CD14-positive monocyte (primary cell): ENCODE results near the gene CAMK4. TPM values are rescaled to one million over a fixed set of nuclear protein-coding genes. Genes with fewer than 3 reads are reported as not detected.

Experiments
- DNase-seq, 3 donors: peaks; one replicate each; pipeline ENCODE4 v3.0.0-alpha.2; 2011 to 2022
- H2AFZ ChIP-seq: 2 replicates; pipeline ENCODE4 v1.6.0; 2012; ENCODE audit warnings: mild to moderate bottlenecking, low read depth, low read length, inconsistent platforms; ENCODE audit not compliant: insufficient read depth, poor library complexity, severe bottlenecking
- H3K27ac ChIP-seq, 2 donors: 1 replicate in 1 of 2; 2 replicates in 1 of 2; pipeline ENCODE4 v1.5.1; 2012 to 2013; ENCODE audit warnings: low read length in 2 of 2, control low read depth in 1 of 2, inconsistent platforms in 1 of 2, low read depth in 1 of 2, mild to moderate bottlenecking in 1 of 2
- H3K27me3 ChIP-seq, 2 donors: one replicate each; pipeline versions ENCODE4 v1.6.0 to v1.6.1; 2011 to 2013; ENCODE audit warnings: low read length in 2 of 2; ENCODE audit not compliant: control insufficient read depth in 2 of 2, insufficient read depth in 2 of 2
- H3K36me3 ChIP-seq, 2 donors: replicated peaks in 1 of 2; 1 replicate in 1 of 2; 2 replicates in 1 of 2; pipeline versions ENCODE4 v1.5.1 to v1.6.1; 2012 to 2013; ENCODE audit warnings: low read length in 2 of 2, control low read depth in 1 of 2, inconsistent platforms in 1 of 2, mild to moderate bottlenecking in 1 of 2; ENCODE audit not compliant: insufficient read depth in 2 of 2, control insufficient read depth in 1 of 2
- H3K4me1 ChIP-seq, 2 donors: 1 replicate in 1 of 2; 2 replicates in 1 of 2; pipeline versions ENCODE4 v1.5.1 to v1.6.1; 2012 to 2013; ENCODE audit warnings: low read length in 2 of 2, control low read depth in 1 of 2, inconsistent platforms in 1 of 2, mild to moderate bottlenecking in 1 of 2, moderate library complexity in 1 of 2; ENCODE audit not compliant: insufficient read depth in 2 of 2, control insufficient read depth in 1 of 2
- H3K4me2 ChIP-seq: replicated peaks from 2 replicates; pipeline ENCODE3; 2012; ENCODE audit warnings: low read length, moderate library complexity, mild to moderate bottlenecking; ENCODE audit not compliant: poor library complexity, severe bottlenecking; ENCODE audit errors: extremely low read depth
- H3K4me3 ChIP-seq, 3 experiments: fragments of 200-600 bp in 1 of 3; sonication (generic) in 1 of 3; replicated peaks in 1 of 3; 1 replicate in 2 of 3; 2 replicates in 1 of 3; pipeline ENCODE4 v1.5.1; 2011 to 2013; ENCODE audit warnings: low read length in 3 of 3, mild to moderate bottlenecking in 3 of 3, control low read depth in 2 of 3, low read depth in 2 of 3, inconsistent platforms in 1 of 3, moderate library complexity in 1 of 3
- H3K79me2 ChIP-seq: 2 replicates; pipeline ENCODE4 v1.6.0; 2012; ENCODE audit warnings: mild to moderate bottlenecking, control low read depth, inconsistent platforms, low read length, moderate library complexity; ENCODE audit not compliant: insufficient read depth
- H3K9ac ChIP-seq: 2 replicates; pipeline ENCODE4 v1.6.0; 2017; ENCODE audit warnings: low read length, mild to moderate bottlenecking; ENCODE audit not compliant: insufficient read depth, poor library complexity, severe bottlenecking
- H3K9me3 ChIP-seq, 2 donors: replicated peaks in 1 of 2; 1 replicate in 1 of 2; 2 replicates in 1 of 2; pipeline versions ENCODE4 v1.5.1 to v1.6.1; 2012 to 2013; ENCODE audit warnings: low read length in 2 of 2, control low read depth in 1 of 2; ENCODE audit not compliant: control insufficient read depth in 1 of 2, insufficient read depth in 1 of 2
- H4K20me1 ChIP-seq: 2 replicates; pipeline ENCODE4 v1.6.0; 2012; ENCODE audit warnings: mild to moderate bottlenecking, low read length, control low read depth, moderate library complexity; ENCODE audit not compliant: insufficient read depth
- H3K27ac Mint-ChIP-seq, 7 donors: one replicate each; pipeline ENCODE4 v1.8.0; 2020; ENCODE audit warnings: mild to moderate bottlenecking in 7 of 7, mixed read lengths in 7 of 7, moderate library complexity in 6 of 7, inconsistent platforms in 2 of 7
- H3K27me3 Mint-ChIP-seq, 3 donors: one replicate each; pipeline ENCODE4 v1.8.0; 2021 to 2022; ENCODE audit warnings: low read depth in 3 of 3, mild to moderate bottlenecking in 3 of 3, mixed read lengths in 3 of 3, moderate library complexity in 3 of 3, inconsistent platforms in 1 of 3
- H3K36me3 Mint-ChIP-seq, 2 donors: one replicate each; pipeline ENCODE4 v1.8.0; 2020; ENCODE audit warnings: mixed read lengths in 2 of 2, inconsistent platforms in 1 of 2, mild to moderate bottlenecking in 1 of 2
- H3K4me1 Mint-ChIP-seq: one replicate; pipeline ENCODE4 v1.8.0; 2020; ENCODE audit warnings: mild to moderate bottlenecking, mixed read lengths
- H3K4me3 Mint-ChIP-seq, 2 donors: one replicate each; pipeline ENCODE4 v1.8.0; 2020; ENCODE audit warnings: mild to moderate bottlenecking in 2 of 2, mixed read lengths in 2 of 2, moderate library complexity in 1 of 2
- H3K9me3 Mint-ChIP-seq, 7 donors: one replicate each; pipeline ENCODE4 v1.8.0; 2020 to 2022; ENCODE audit warnings: mixed read lengths in 7 of 7, mild to moderate bottlenecking in 6 of 7, moderate library complexity in 6 of 7, inconsistent platforms in 2 of 7
- WGBS: methylation state at CpG from one replicate; pipeline ENCODE4 v1.1.5; 2013; ENCODE audit warnings: missing lambda C conversion rate; ENCODE audit not compliant: insufficient coverage; 5-methylcytosine and 5-hydroxymethylcytosine counted together
- intact Hi-C, 2 donors: fragments of 100-400 bp; cut with micrococcal nuclease; formaldehyde crosslinking; loops; one replicate each; pipeline versions ENCODE4 v1.15.0 to v1.15.1; 2023
- polyA plus RNA-seq, 3 donors: library from polyadenylated mRNA; depleted of rRNA in 1 of 3; unstranded in 2 of 3; stranded (reverse) in 1 of 3; fragments of 300-500 nt in 2 of 3; fragments of >200 nt in 1 of 3; fragmentation: Illumina TruSeq in 2 of 3; gene quantifications; 1 replicate in 2 of 3; 2 replicates in 1 of 3; pipeline ENCODE4 v1.2.3, GENCODE V29; 2012 to 2021
- TF ChIP-seq, protein P1 (sequence below): fragments of 200-600 bp; IDR thresholded peaks from one replicate; pipeline ENCODE4 v1.8.0; 2022; ENCODE audit warnings: antibody characterized with exemption, mild to moderate bottlenecking

CAMK4 gene
- polyA plus RNA-seq, 3 donors = 0.24 to 0.28 TPM; not detected in 1

DNA sequence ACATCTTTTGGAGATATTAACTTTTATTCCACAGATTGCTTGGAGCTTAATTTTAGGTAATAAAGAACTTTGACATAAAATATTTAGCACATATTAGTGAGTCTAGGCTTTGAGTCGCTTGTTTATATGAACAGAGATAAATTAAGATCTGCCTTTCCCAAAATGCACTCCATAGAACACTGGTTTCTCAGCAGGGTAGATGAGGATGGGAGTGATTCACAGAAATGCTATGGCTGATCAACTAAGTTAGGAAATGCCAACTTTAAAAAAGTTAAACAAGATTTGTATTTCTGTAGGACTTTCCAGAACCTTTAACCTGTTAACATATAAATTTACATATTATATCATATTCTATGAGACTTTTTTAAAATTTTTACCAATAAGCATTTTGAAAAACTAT, 222.9 kb downstream of the CAMK4 start:
- Histone ChIP-seq H3K4me3 (no peak overlapping the region), H3K79me2 (no peaks in the 10 kb centered on the region), H2AFZ (no peak overlapping the region), H3K4me2 (no peak overlapping the region), H3K9me3 (no peaks in the 10 kb centered on the region), H3K27ac (no peak overlapping the region), H3K9ac (no peak overlapping the region), H4K20me1 (no peaks in the 10 kb centered on the region), H3K36me3 (no peaks in the 10 kb centered on the region), H3K27me3 (no peaks in the 10 kb centered on the region), H3K4me1 (no peaks in the 10 kb centered on the region)
- no CpG with 5 or more reads among the region's 1 CpG for WGBS
- TF ChIP-seq, protein P1, sequence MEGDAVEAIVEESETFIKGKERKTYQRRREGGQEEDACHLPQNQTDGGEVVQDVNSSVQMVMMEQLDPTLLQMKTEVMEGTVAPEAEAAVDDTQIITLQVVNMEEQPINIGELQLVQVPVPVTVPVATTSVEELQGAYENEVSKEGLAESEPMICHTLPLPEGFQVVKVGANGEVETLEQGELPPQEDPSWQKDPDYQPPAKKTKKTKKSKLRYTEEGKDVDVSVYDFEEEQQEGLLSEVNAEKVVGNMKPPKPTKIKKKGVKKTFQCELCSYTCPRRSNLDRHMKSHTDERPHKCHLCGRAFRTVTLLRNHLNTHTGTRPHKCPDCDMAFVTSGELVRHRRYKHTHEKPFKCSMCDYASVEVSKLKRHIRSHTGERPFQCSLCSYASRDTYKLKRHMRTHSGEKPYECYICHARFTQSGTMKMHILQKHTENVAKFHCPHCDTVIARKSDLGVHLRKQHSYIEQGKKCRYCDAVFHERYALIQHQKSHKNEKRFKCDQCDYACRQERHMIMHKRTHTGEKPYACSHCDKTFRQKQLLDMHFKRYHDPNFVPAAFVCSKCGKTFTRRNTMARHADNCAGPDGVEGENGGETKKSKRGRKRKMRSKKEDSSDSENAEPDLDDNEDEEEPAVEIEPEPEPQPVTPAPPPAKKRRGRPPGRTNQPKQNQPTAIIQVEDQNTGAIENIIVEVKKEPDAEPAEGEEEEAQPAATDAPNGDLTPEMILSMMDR = no peak
- no peak for DNase-seq
- Mint-ChIP-seq H3K4me3 (no peak overlapping the region), H3K27me3 (peaks cover 0 to 3% (median 3%) of the 10 kb centered on the region in 3 donors), H3K9me3 (peaks cover 0 to 5% (median 0%) of the 10 kb centered on the region in 7 donors), H3K4me1 (no peaks in the 10 kb centered on the region), H3K27ac (no peak overlapping the region), H3K36me3 (no peaks in the 10 kb centered on the region)
- intact Hi-C loops = no loop called here

- Mint-ChIP-seq H3K27ac (no peak overlapping the region), H3K27me3 (peaks cover 0 to 3% (median 3%) of the 10 kb centered on the region in 3 donors), H3K36me3 (no peaks in the 10 kb centered on the region), H3K9me3 (peaks cover 0 to 5% (median 0%) of the 10 kb centered on the region in 7 donors), H3K4me3 (no peak overlapping the region), H3K4me1 (no peaks in the 10 kb centered on the region)
- H3K4me3 ChIP-seq = no peak overlapping the region
- H3K9me3 ChIP-seq = no peaks in the 10 kb centered on the region
- H3K4me2 ChIP-seq = no peak overlapping the region
- no peak overlapping the region for H3K9ac ChIP-seq
- TF ChIP-seq, protein P1 = no peak
- no peaks in the 10 kb centered on the region for H4K20me1 ChIP-seq
- H3K79me2 ChIP-seq = no peaks in the 10 kb centered on the region
- no peaks in the 10 kb centered on the region for H3K4me1 ChIP-seq
- H3K27ac ChIP-seq = no peak overlapping the region
- no peaks in the 10 kb centered on the region for H3K36me3 ChIP-seq
- no peak overlapping the region for H2AFZ ChIP-seq
- H3K27me3 ChIP-seq = no peaks in the 10 kb centered on the region
- DNase-seq = no peak
- no CpG with 5 or more reads among the region's 2 CpGs for WGBS
- intact Hi-C loops = no loop called here
Measured at GRCh38 chr5:111447822-111448221, 223.6 kb downstream of the CAMK4 start.
